ENCODE results near the gene TRAPPC12. TPM values are rescaled to one million over a fixed set of nuclear protein-coding genes. Genes with fewer than 3 reads are reported as not detected.

Gene TRAPPC12
- total and polyA plus RNA-seq, 8 donors: 35.2 to 97.5 (median 40.9) TPM

GRCh38 chr2:3487028-3487425 is 107.5 kb downstream of the TRAPPC12 start:
- FAIRE-seq: no peak
- Histone ChIP-seq H3K27me3 (no peaks in the 10 kb centered on the region), H3K27ac (no peak overlapping the region), H3K4me3 (no peak overlapping the region), H3K9me3 (no peaks in the 10 kb centered on the region), H3K36me3 (peaks cover 0 to 6% (median 0%) of the 10 kb centered on the region in 3 donors), H3K4me1 (peaks cover 0 to 4% (median 0%) of the 10 kb centered on the region in 3 donors)
- no peak for DNase-seq
- no peak for TF ChIP-seq CTCF (IDR thresholded peaks at IDR 0.05)
- intact Hi-C loops (cut with DNase I): no loop called here
- 88 to 94% methylated on average over 9 of the region's 9 CpGs for WGBS, 2 donors
- ATAC-seq: no peak

GRCh38 chr2:3487432-3487831 is 107.9 kb downstream of the TRAPPC12 start:
- no peak overlapping the region for H3K4me3 ChIP-seq
- WGBS, 2 donors: 71 to 77% methylated on average over 10 of the region's 10 CpGs
- FAIRE-seq (no peak), DNase-seq (no peak), ATAC-seq (no peak)
- no peaks in the 10 kb centered on the region for H3K9me3 ChIP-seq
- H3K4me1 ChIP-seq: peaks cover 0 to 4% (median 0%) of the 10 kb centered on the region in 3 donors
- intact Hi-C loops (cut with DNase I): no loop called here
- TF ChIP-seq CTCF (IDR thresholded peaks at IDR 0.05): no peak
- no peak overlapping the region for H3K27ac ChIP-seq
- peaks cover 0 to 6% (median 0%) of the 10 kb centered on the region in 3 donors for H3K36me3 ChIP-seq
- H3K27me3 ChIP-seq: no peaks in the 10 kb centered on the region

GRCh38 chr2:3488061-3488531 is 108.6 kb downstream of the TRAPPC12 start:
- Histone ChIP-seq H3K9me3 (no peaks in the 10 kb centered on the region), H3K4me1 (peaks cover 0 to 4% (median 0%) of the 10 kb centered on the region in 3 donors), H3K36me3 (peaks cover 0 to 6% (median 0%) of the 10 kb centered on the region in 3 donors), H3K4me3 (no peak overlapping the region), H3K27me3 (no peaks in the 10 kb centered on the region), H3K27ac (no peak overlapping the region)
- peak in 1 of 6 donors; percentile 10 for DNase-seq
- intact Hi-C loops (cut with DNase I): no loop called here
- whole genome bisulfite sequencing, 2 donors: 45 to 53% methylated on average over 6 of the region's 6 CpGs
- FAIRE-seq: no peak
- no peak for ATAC-seq
- TF ChIP-seq CTCF (IDR thresholded peaks at IDR 0.05): no peak

- 57 to 58% methylated on average over 27 of the region's 27 CpGs for WGBS, 2 donors
- Histone ChIP-seq H3K27me3 (no peaks in the 10 kb centered on the region), H3K9me3 (no peaks in the 10 kb centered on the region), H3K36me3 (peaks cover 0 to 6% (median 0%) of the 10 kb centered on the region in 3 donors), H3K27ac (no peak overlapping the region), H3K4me1 (peaks cover 0 to 4% (median 0%) of the 10 kb centered on the region in 3 donors), H3K4me3 (no peak overlapping the region)
- DNase-seq: peak in 1 of 6 donors; percentile 26
- FAIRE-seq: no peak
- intact Hi-C loops (cut with DNase I): no loop called here
- ATAC-seq: peak; percentile 75 to 87 (median 78)
- TF ChIP-seq CTCF (IDR thresholded peaks at IDR 0.05): no peak
Measured at GRCh38 chr2:3488855-3489763, 109.6 kb downstream of the TRAPPC12 start.

GRCh38 chr2:3489764-3490115 is 110.2 kb downstream of the TRAPPC12 start:
- TF ChIP-seq CTCF (IDR thresholded peaks at IDR 0.05): no peak
- 93 to 94% methylated on average over 16 of the region's 16 CpGs for WGBS, 2 donors

More at GRCh38 chr2:3489764-3490115, 110.2 kb downstream of the TRAPPC12 start:
- intact Hi-C loops (cut with DNase I): no loop called here
- Histone ChIP-seq H3K4me3 (no peak overlapping the region), H3K27ac (no peak overlapping the region), H3K27me3 (no peaks in the 10 kb centered on the region), H3K36me3 (peaks cover 0 to 6% (median 0%) of the 10 kb centered on the region in 3 donors), H3K9me3 (no peaks in the 10 kb centered on the region), H3K4me1 (peaks cover 0 to 4% (median 0%) of the 10 kb centered on the region in 3 donors)
- ATAC-seq: no peak
- DNase-seq: no peak
- no peak for FAIRE-seq
